SU-DHL-6 (cell line): Measurements from ENCODE around the gene ABTB2.

ENCODE experiments used
- CTCF ChIP-seq: fragments of 200-600 bp; sonication (generic); IDR thresholded peaks from one replicate; pipeline ENCODE4 v1.5.1; 2017; ENCODE audit warnings: antibody characterized with exemption, mild to moderate bottlenecking, low read length, moderate library complexity; ENCODE audit not compliant: insufficient read depth, poor library complexity, severe bottlenecking
- EZH2phosphoT487 ChIP-seq: fragments of 200-600 bp; sonication (generic), shearing (Covaris generic); conservative IDR thresholded peaks from 2 replicates; pipeline ENCODE4 v1.6.1; 2018; ENCODE audit warnings: mild to moderate bottlenecking, antibody characterized with exemption, low read length, moderate library complexity, mixed read lengths

- TF ChIP-seq CTCF (no peak), EZH2phosphoT487 (no peak)
Measured at GRCh38 chr11:34387653-34388052, 29.8 kb upstream of the ABTB2 start.
